Measurements from ENCODE around the gene ITSN1.

ITSN1 gene

DNA sequence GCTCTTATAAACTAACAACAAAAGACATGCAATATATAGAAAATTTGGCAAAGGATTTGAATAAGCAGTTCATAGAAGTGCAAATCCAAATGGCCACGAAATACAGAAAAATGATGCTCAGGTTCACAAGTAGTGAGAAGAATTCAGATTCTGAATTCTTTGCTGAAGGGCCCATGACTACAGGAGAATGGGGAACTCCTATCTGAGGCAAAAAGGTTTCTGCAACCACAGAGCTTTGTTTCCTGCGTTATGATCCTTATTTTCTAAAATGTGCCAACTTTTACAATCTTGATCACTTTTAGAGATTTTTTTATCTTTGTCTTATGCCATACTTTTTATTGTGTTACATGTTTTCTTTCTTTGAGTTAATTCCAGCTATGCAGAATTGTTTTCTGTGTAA, 91.3 kb downstream of the ITSN1 start:
- no peak for DNase-seq

GRCh38 chr21:33734291-33734690, 92.0 kb downstream of the ITSN1 start:
- DNase-seq, result no peak

- no peak for DNase-seq
These were observed 92.5 kb downstream of the ITSN1 start for GRCh38 chr21:33734818-33735217.

DNA sequence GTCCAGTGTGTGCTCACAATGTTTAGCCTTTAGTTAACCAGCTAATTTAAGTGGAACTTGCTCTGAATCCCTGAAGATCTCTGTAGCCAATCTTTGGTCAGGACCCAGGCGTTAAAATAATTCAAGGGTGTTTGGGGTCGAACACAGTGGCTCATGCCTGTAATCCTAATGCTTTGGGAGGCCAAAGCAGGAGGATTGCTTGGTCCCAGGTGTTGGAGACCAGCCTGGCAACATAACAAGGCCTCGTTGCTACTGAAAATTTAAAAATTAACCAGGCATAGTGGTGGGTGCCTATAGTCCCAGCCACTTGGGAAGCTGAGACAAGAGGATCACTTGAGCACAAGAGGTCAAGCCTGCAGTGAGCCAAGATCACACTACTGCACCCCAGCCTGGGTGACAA, 94.3 kb downstream of the ITSN1 start:
- DNase-seq, result no peak

DNA sequence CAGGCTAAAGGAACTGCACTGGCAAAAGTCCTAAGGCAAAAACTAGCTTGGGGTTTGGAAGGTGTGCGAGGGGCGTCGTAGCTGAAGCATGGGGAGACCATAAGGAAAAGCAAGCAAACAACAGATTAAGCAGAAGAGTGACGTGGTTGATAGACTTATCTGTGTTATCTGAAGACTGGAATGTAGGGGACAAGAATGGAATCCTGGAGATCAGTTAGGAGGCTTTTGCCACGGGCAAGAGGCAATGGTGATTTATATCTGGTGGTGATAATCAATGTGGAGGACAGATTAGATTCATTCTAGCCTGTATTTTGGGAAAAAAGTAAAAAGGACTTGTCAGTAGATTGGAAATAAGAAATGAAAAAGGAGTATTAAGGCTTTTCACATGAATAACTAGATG, 97.4 kb downstream of the ITSN1 start:
- DNase-seq, result no peak

DNA sequence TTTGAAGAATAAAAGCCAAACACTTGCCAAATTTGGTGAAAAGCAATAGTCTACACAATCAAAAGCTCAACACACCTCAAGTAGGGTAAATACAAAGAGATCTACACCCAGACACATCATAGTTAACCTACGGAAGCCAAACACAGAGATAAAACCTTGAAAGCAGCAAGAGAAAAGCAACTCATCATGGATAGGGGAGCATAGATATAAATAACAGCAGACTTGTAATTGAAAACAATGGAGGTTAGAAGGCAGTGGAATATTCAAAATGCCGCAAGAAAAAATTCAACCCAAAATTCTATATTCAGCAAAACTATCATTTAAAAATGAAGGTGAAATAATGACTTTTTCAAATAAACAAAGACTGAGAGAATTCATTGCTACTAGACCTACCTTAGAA, 105.1 kb downstream of the ITSN1 start:
- DNase-seq, result no peak

DNA sequence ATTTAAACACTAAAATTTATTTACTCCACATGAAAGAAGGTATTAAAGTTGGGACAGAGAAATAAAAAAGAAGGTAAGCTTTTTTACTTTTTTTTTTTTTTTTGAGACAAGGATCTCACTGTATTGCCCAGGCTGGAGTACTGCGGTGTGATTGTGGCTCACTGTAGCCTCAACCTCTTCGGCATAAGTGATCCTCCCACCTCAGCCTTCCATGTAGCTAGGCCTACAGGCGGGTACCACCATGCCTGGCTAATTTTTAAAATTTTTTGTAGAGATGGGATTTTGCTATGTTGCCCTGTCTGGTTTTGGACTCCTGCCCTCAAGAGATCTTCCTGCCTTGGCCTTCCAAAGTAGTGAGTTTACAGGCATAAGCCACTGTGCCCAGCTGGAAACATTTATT, 106.6 kb downstream of the ITSN1 start:
- no peak for DNase-seq

- no peak for DNase-seq
These were observed 107.7 kb downstream of the ITSN1 start for GRCh38 chr21:33750017-33750416.

- DNase-seq, result no peak
These were observed 108.8 kb downstream of the ITSN1 start for GRCh38 chr21:33751120-33751519.

DNA sequence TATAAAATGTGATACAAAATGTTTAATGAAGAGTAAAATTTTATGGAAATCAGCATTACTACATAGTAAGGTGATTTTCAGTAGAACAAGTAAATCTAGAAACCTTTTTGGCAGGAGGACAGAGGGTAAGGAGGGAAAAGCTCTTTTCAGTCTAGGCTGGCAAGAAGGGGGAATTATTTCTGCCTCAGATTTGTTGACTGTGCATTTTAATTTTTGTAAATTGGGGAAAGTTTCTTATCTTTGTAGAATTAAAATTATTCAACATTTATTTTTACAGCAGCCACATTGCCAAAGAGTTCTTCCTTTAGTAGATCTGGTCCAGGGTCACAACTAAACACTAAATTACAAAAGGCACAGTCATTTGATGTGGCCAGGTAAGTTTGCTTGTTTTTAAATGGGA, 109.2 kb downstream of the ITSN1 start:
- DNase-seq, result no peak

DNA sequence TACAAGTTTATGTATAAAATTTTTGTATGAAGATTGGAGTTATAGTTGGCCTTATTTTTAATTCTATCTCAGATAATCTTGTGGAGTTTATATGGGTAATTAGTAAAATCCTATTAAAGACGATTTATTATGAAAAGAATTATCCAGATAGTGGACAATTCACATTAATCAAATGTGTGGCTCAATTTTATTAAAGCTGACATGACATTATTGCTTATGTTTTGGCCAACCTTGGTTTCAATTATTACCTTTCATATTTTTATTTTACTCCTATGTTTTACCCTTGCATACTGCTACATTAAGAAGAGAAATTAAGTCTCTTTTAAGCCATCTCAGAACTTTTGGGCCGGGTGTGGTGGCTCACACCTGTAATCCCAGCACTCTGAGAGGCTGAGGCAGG, 110.0 kb downstream of the ITSN1 start:
- no peak for DNase-seq

DNA sequence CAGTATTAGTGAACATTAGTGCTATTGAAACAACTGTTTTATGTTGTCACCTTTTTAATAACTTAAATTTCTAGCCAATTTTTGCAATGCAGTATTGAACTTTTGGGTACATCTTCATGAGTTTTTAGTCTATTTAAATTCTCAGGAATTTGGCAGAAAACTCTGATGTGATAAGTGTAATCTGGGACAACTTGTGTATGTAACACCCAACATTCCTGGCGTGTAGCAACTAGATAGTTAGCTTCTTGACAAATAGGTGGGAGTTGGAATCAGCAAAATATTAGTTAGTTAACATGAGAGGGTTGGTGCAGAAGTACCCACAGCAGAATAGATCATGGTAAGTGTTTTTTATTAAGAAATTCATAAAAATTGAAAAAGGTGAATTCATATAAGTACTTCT, 111.6 kb downstream of the ITSN1 start:
- DNase-seq, result no peak

- no peak for DNase-seq
These were observed 112.2 kb downstream of the ITSN1 start for GRCh38 chr21:33754481-33754880.

DNA sequence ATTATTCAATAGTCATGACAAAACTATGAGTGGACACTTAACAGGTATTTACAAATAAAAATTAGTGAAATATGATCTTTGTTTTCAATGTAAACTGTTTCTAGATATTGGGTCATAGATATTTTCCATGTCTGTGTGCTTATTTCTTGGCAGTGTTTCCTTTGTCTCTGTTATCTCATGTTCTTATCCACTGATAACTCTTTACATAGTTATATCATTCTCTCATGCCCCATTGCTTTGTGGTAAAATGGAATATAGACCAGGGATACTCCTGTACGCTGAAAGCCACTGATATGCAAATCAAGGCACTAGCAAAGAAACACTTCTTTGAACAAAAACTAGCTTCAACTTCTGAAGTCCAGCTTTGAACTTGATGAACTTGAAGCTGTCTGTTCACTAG, 113.1 kb downstream of the ITSN1 start:
- no peak for DNase-seq

- no peak for DNase-seq
These were observed 118.5 kb downstream of the ITSN1 start for GRCh38 chr21:33760641-33761440.

DNA sequence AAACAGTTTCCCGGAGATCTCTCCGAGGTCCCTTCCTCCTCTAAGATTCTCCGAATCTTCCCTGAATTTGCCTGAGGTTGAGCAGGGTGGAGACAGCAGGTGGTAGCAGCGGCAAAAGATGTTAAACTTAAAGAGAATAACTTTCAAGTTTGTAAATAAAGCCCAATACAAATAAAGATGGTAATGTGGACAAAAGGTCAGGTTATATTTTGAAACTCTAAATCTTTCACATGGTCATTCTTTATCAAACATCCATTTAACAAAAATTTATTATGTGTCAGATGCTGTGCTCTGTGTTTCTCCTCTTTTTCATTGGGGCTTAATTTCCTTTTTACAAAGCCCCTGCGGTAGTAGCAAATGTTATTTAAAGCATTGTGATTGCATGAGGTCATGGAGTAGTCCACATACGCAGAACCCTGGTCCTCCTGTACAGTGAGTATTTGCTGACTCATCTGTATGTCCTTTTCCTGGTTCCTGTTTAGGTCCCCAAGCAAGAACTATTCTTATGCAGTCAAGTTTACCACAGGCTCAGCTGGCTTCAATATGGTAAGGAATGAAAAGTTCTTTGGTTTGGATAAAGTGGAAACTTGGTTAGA, 119.2 kb downstream of the ITSN1 start:
- no peak for DNase-seq

DNA sequence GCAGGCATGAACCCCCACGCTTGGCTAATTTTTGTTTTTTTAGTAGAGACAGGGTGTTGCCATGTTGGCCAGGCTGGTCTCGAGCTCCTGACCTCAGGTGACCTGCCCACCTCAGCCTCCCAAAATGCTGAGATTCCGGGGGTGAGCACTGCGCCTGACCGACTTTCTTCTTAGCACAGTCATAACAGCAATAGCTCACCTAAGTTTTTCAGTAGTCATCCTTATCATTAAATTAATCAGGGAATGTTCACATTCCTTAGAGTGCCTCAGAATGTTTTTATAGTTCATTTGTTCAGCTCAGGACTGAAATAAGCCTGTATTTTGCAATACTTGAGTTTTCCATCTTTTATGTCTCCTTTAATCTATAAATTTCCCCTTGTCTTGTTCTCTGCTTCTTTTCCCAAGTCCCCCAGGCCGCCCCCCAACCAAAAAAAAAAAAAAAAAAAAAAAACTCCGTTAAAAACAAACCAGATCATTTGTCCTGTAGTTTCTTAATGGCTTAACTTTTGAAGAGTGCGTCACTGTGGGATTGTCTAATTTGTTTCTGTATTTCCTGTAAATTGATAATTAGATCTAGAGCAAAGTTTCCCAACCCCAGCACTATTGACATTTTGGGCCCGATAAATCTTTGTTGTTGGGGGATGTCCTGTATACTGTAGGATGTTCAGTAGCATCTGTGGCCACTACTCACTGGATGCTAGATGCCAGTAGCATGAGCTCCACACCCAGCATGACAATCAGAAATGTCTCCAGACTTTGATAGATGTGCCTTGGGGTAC, 120.7 kb downstream of the ITSN1 start:
- no peak for DNase-seq

DNA sequence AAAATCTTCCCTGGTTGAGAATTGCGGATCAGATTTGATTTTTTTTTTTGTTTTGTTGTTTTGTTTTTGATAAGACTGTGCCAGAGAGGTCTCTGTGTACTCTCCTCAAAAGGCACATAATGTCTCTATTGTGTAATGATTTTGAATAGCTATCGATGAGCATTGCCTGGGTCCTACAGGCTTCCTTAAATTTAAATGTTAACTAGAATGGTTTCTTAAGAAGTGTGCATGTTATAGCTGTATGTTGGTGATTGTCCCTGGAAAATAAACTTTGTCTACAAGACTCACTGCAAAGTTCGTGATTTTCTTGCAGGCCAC, 121.2 kb downstream of the ITSN1 start:
- DNase-seq, result no peak

- DNase-seq, result no peak
These were observed 124.9 kb downstream of the ITSN1 start for GRCh38 chr21:33767236-33767635.

- no peak for DNase-seq
These were observed 125.7 kb downstream of the ITSN1 start for GRCh38 chr21:33767960-33768359.

- DNase-seq, result no peak
These were observed 126.8 kb downstream of the ITSN1 start for GRCh38 chr21:33769057-33769456.

- no peak for DNase-seq
These were observed 128.2 kb downstream of the ITSN1 start for GRCh38 chr21:33770542-33770941.

DNA sequence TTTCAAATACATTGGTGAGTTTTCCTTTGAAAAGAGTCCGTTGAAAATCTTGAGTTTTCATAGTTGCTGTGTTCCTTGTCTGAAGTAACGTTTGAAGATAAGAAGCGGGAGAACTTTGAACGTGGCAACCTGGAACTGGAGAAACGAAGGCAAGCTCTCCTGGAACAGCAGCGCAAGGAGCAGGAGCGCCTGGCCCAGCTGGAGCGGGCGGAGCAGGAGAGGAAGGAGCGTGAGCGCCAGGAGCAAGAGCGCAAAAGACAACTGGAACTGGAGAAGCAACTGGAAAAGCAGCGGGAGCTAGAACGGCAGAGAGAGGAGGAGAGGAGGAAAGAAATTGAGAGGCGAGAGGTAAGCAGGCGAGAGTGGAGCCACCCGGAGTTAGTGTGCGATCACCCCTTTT, 129.7 kb downstream of the ITSN1 start:
- no peak for DNase-seq

- no peak for DNase-seq
These were observed 132.2 kb downstream of the ITSN1 start for GRCh38 chr21:33774551-33774950.
